ENCODE results near the gene SPATA4.
"Not testable (repeated sequence)": the region's sequence is repeated elsewhere in the genome, so short reads cannot be mapped to it uniquely, and the experiment has no call there.

The SPATA4 gene

DNA sequence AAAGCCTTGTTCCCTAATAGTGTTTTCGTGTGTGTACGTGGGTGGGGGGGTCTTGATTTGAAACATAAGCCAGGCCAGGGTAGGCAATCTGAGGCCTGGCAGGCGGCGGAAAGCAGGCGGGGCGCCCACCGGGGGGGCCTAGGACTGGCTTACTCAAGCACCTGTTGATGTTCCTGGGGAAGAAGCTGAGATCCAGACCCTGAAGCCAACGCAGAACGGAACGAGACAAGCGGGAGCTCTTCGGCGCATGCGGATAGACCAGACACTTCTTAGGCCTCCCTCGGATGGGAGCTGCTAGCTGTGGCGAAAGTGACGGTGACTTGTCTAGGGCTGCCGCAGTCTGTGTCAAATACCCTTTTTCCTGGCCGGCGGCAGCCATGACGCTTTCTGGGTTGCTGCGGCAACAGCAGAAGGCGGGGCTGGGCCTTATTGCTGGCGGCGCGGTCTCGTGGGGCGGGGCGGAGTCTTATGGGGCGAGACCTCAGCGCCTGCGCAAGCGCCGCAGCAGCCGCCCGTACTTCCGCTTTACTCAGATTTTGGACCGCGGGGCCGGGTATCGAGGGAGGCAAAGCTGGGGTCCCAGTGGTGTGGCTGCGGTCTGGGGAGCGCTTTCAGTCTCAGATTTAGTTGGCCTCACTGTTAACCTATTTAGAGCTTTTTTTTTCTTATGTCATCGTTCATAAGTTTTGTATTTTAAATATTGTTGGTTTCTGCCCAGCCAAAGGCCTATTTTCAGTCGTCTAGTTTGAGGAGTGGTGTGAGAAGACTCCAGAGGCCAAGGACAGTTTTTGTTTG is at the start of gene SPATA4:
Gene SPATA4, minus strand, starts transcription at position 402 of the 795 bp plus-strand sequence. Its CDS starts 23 bp downstream, at position 379.
- DNase-seq (ENCODE audit: insufficient read length, low spot score): peak; percentile 64
- peak; percentile 64 for TF ChIP-seq POLR2A (IDR thresholded peaks at IDR 0.05; ENCODE audit: low read depth, low read length)
- FAIRE-seq: no peak

DNA sequence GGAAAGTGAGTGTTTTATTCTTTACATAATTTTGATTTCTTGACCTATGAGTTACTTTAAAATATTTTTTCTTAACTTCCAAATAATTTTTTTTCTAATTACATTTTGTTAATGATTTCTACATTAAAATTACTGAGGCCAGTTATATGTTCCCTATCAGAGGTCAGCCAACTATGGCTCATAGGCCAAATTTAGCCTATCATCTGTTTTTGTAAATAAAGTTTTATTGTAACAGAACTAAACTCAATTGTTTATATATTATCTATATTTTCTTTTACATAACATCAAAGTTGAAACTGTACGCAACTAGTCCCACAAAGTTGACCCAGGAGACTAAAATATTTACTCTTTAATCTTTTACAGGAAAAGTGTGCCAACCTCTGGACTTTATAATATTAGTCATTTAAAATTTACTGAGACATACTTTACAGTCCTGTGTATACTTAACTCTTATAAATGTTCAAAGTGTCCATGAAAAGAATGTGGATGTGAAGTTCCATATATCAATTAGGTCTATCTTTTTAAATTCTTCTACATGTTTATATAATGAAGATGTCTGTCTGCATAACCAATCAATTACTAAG is 47.5 kb upstream of the SPATA4 start:
- DNase-seq (ENCODE audit: insufficient read length, low spot score) (no peak), FAIRE-seq (no peak)
- no peak for TF ChIP-seq POLR2A (IDR thresholded peaks at IDR 0.05; ENCODE audit: low read depth, low read length)

- DNase-seq (ENCODE audit: insufficient read length, low spot score) (no peak), FAIRE-seq (no peak)
- no peak for TF ChIP-seq POLR2A (IDR thresholded peaks at IDR 0.05; ENCODE audit: low read depth, low read length)
Observed at GRCh38 chr4:176241703-176242102, 46.3 kb upstream of the SPATA4 start.

GRCh38 chr4:176238826-176239225 is 43.4 kb upstream of the SPATA4 start:
- FAIRE-seq (no peak), DNase-seq (ENCODE audit: insufficient read length, low spot score) (no peak)
- no peak for TF ChIP-seq POLR2A (IDR thresholded peaks at IDR 0.05; ENCODE audit: low read depth, low read length)

GRCh38 chr4:176238157-176238610 is 42.8 kb upstream of the SPATA4 start:
- TF ChIP-seq POLR2A (IDR thresholded peaks at IDR 0.05; ENCODE audit: low read depth, low read length): no peak

GRCh38 chr4:176236946-176237345 is 41.6 kb upstream of the SPATA4 start:
- no peak for DNase-seq (ENCODE audit: insufficient read length, low spot score)
- FAIRE-seq: no peak
- no peak for TF ChIP-seq POLR2A (IDR thresholded peaks at IDR 0.05; ENCODE audit: low read depth, low read length)

More at GRCh38 chr4:176238157-176238610, 42.8 kb upstream of the SPATA4 start:
- FAIRE-seq (no peak), DNase-seq (ENCODE audit: insufficient read length, low spot score) (no peak)

DNA sequence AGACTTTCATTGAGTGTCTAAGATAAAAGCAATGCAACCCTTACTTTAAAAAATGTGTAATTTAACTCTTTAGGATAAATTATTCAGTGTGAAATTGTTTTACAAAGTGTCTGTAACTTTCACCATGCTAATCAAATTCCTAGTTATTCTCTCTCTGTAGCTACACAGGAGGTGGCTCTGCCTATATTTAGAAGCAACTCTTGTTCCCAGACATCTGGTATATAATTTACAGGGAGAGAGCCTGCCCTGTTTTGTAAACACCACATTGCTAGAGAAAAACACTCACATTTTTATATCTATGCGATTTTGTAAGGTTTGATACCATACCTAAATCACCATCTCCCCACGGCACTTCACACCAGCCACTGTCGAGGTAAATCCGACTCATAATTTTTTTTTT is 35.5 kb upstream of the SPATA4 start:
- FAIRE-seq: no peak
- TF ChIP-seq POLR2A (IDR thresholded peaks at IDR 0.05; ENCODE audit: low read depth, low read length): no peak
- DNase-seq (ENCODE audit: insufficient read length, low spot score): no peak

DNA sequence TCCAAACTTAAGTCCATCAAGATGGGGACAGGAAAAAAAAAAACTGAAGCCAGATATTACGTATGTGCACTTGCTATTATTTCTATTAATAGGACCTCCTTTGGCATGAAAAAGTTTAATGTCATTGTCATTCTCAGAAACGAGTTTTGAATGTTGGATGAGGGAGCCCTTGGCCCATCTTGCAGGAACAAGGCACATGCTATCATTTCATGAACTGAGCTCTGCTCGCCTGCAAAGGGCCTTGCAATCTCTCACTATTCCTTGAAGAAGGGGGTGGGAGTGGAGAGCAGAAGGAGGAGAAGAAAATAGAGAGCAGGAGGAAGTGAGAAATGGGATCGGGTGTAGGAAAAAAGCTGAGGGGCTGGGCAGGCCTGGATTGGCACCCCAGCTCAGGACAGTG is 34.3 kb upstream of the SPATA4 start:
- no peak for DNase-seq (ENCODE audit: insufficient read length, low spot score)
- FAIRE-seq: no peak
- TF ChIP-seq POLR2A (IDR thresholded peaks at IDR 0.05; ENCODE audit: low read depth, low read length): no peak

DNA sequence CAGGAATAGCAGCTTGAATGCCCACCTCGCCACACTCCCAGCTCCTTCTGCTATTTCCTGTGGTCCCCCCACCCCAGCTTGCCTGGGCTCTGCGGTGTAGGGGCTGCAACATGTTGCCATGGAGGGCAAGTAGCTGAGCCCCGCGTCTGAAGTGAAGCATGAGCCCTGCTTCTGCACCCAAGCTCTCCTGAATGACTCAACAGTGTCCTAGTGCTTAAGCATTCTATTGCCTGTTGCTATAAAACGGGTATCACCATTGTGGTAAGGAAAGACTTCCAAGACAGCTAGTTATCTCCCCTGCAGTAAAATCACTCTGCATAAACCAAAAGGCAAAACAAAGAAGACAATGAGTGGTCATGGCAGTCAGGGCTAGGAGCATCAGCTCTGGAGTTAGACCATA is 31.4 kb upstream of the SPATA4 start:
- FAIRE-seq (no peak), DNase-seq (ENCODE audit: insufficient read length, low spot score) (no peak)
- TF ChIP-seq POLR2A (IDR thresholded peaks at IDR 0.05; ENCODE audit: low read depth, low read length): no peak

GRCh38 chr4:176223561-176223960 is 28.2 kb upstream of the SPATA4 start:
- DNase-seq (ENCODE audit: insufficient read length, low spot score): no peak
- TF ChIP-seq POLR2A (IDR thresholded peaks at IDR 0.05; ENCODE audit: low read depth, low read length): no peak
- no peak for FAIRE-seq

DNA sequence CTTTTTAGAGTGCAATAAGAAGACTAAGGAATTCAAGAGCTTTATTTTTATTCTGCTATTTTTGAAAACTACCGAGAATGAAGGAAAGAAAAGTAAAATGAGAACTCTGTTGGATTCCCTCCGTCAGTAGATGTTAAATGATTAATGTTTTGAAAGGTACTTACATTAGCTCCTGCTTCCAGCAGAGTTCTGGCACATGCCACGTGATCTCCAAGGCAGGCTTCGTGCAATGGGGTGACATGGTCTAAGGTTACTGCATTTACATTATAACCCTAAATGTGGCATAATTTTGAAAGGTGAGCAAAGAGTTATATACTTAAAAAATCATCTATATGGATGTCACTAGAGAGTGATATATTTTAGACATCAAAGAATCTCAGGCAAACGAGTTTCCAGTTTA is 26.8 kb upstream of the SPATA4 start:
- TF ChIP-seq POLR2A (IDR thresholded peaks at IDR 0.05; ENCODE audit: low read depth, low read length): no peak
- FAIRE-seq: no peak

DNA sequence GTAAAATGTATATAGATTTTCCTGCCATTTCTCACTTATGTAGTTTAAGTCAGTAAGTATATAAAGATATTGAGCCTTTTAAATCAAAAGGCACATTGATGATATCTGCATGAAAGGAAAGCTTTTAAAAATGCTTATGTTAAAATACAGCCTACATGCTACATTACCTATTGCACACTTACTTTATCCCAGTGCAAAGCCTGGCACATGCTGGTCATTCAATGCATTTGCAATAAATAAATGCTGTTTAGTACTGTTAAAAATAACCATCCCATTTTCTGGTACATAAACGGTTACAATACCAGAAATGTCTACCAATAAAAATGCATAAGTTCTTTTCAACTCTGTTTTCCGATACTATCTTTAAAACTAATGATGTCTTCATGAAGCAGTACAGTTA is 22.1 kb upstream of the SPATA4 start:
- TF ChIP-seq POLR2A (IDR thresholded peaks at IDR 0.05; ENCODE audit: low read depth, low read length): no peak
- no peak for DNase-seq (ENCODE audit: insufficient read length, low spot score)
- FAIRE-seq: no peak

More for the DNA sequence above, 26.8 kb upstream of the SPATA4 start:
- DNase-seq (ENCODE audit: insufficient read length, low spot score): no peak

DNA sequence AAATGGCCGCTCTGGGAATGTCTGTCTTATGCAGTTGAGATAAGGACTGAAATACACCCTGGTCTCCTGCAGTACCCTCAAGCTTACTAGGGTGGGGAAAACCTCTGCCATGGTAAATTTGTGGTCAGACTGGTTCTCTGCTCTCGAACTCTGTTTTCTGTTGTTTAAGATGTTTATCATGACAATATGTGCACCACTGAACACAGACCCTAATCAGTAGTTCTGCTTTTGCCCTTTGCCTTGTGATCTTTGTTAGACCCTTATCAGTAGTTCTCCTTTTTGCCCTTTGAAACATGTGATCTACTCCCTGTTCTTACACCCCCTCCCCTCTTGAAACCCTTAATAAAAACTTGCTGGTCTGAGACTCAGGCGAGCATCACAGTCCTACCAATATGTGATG is 17.0 kb upstream of the SPATA4 start:
- not testable (repeated sequence) for FAIRE-seq; DNase-seq (ENCODE audit: insufficient read length, low spot score)

- TF ChIP-seq POLR2A (IDR thresholded peaks at IDR 0.05; ENCODE audit: low read depth, low read length): no peak
- FAIRE-seq (no peak), DNase-seq (ENCODE audit: insufficient read length, low spot score) (no peak)
Observed at GRCh38 chr4:176210579-176211296, 15.4 kb upstream of the SPATA4 start.
